GM20431 (cell line): ENCODE results near the gene SH3PXD2B.
"Not testable (repeated sequence)": the region's sequence is repeated elsewhere in the genome, so short reads cannot be mapped to it uniquely, and the experiment has no call there.

Experiments used
- in situ Hi-C: fragments of 300-500 bp; cut with MseI, MboI; formaldehyde crosslinking; loops from one replicate; pipeline ENCODE4 v1.15.0; 2020; ENCODE audit warnings: low sequenced_read_pairs; ENCODE audit not compliant: unreplicated experiment

The SH3PXD2B gene

GRCh38 chr5:172409477-172409876 is 44.8 kb downstream of the SH3PXD2B start:
- in situ Hi-C loops: not testable (repeated sequence)

- in situ Hi-C loops: no loop called here
Measured at GRCh38 chr5:172407822-172408221, 46.5 kb downstream of the SH3PXD2B start.

- in situ Hi-C loops: no loop called here
Measured at GRCh38 chr5:172407241-172407691, 47.1 kb downstream of the SH3PXD2B start.

GRCh38 chr5:172405226-172406107 is 48.9 kb downstream of the SH3PXD2B start:
- in situ Hi-C loops: no loop called here

- in situ Hi-C loops: no loop called here
Measured at GRCh38 chr5:172404746-172405145, 49.6 kb downstream of the SH3PXD2B start.

- in situ Hi-C loops: no loop called here
Measured at GRCh38 chr5:172403817-172404216, 50.5 kb downstream of the SH3PXD2B start.

- in situ Hi-C loops: no loop called here
Measured at GRCh38 chr5:172403189-172403796, 51.0 kb downstream of the SH3PXD2B start.

- in situ Hi-C loops: no loop called here
Measured at GRCh38 chr5:172402531-172403188, 51.7 kb downstream of the SH3PXD2B start.

- in situ Hi-C loops: not testable (repeated sequence)
Measured at GRCh38 chr5:172402031-172402430, 52.3 kb downstream of the SH3PXD2B start.

GRCh38 chr5:172399826-172400225 is 54.5 kb downstream of the SH3PXD2B start:
- in situ Hi-C loops: no loop called here

- in situ Hi-C loops: no loop called here
Measured at GRCh38 chr5:172399336-172399735, 55.0 kb downstream of the SH3PXD2B start.

- in situ Hi-C loops: not testable (repeated sequence)
Measured at GRCh38 chr5:172398645-172399044, 55.7 kb downstream of the SH3PXD2B start.

GRCh38 chr5:172396994-172397393 is 57.3 kb downstream of the SH3PXD2B start:
- in situ Hi-C loops: not testable (repeated sequence)

- in situ Hi-C loops: no loop called here
Measured at GRCh38 chr5:172396220-172396619, 58.1 kb downstream of the SH3PXD2B start.

GRCh38 chr5:172395483-172395882 is 58.8 kb downstream of the SH3PXD2B start:
- in situ Hi-C loops: no loop called here

GRCh38 chr5:172389578-172390112 is 64.7 kb downstream of the SH3PXD2B start:
- in situ Hi-C loops: no loop called here

GRCh38 chr5:172388246-172388733 is 66.0 kb downstream of the SH3PXD2B start:
- in situ Hi-C loops: no loop called here

- in situ Hi-C loops: no loop called here
Measured at GRCh38 chr5:172385707-172386106, 68.6 kb downstream of the SH3PXD2B start.

GRCh38 chr5:172385010-172385563 is 69.2 kb downstream of the SH3PXD2B start:
- in situ Hi-C loops: no loop called here

- in situ Hi-C loops: no loop called here
Measured at GRCh38 chr5:172383191-172383802, 71.0 kb downstream of the SH3PXD2B start.
